Endothelial cell (in vitro differentiated cells): ENCODE results near the gene PIKFYVE. TPM values are rescaled to one million over a fixed set of nuclear protein-coding genes. Genes with fewer than 3 reads are reported as not detected.
"Not testable (repeated sequence)": the region's sequence is repeated elsewhere in the genome, so short reads cannot be mapped to it uniquely, and the experiment has no call there.

Experiments used
- DNase-seq: peaks from one replicate; pipeline ENCODE4 v3.0.0; 2021; ENCODE audit warnings: low spot score
- H3K27ac Mint-ChIP-seq: one replicate; pipeline ENCODE4 v1.8.0; 2021; ENCODE audit warnings: mixed read lengths, inconsistent platforms; ENCODE audit not compliant: unreplicated experiment
- H3K27me3 Mint-ChIP-seq: one replicate; pipeline ENCODE4 v1.8.0; 2021; ENCODE audit warnings: mild to moderate bottlenecking, moderate library complexity, mixed read lengths, inconsistent platforms; ENCODE audit not compliant: unreplicated experiment
- H3K36me3 Mint-ChIP-seq: one replicate; pipeline ENCODE4 v1.8.0; 2021; ENCODE audit warnings: mild to moderate bottlenecking, low read depth, mixed read lengths, inconsistent platforms; ENCODE audit not compliant: unreplicated experiment
- H3K4me1 Mint-ChIP-seq: one replicate; pipeline ENCODE4 v1.8.0; 2021; ENCODE audit warnings: mild to moderate bottlenecking, mixed read lengths, inconsistent platforms; ENCODE audit not compliant: unreplicated experiment
- H3K4me3 Mint-ChIP-seq: one replicate; pipeline ENCODE4 v1.8.0; 2021; ENCODE audit warnings: mild to moderate bottlenecking, mixed read lengths, inconsistent platforms; ENCODE audit not compliant: unreplicated experiment
- H3K9me3 Mint-ChIP-seq: one replicate; pipeline ENCODE4 v1.8.0; 2021; ENCODE audit warnings: mixed read lengths, inconsistent platforms; ENCODE audit not compliant: unreplicated experiment
- CTCF ChIP-seq: fragments of 200-600 bp; sonication (generic); IDR thresholded peaks from one replicate; pipeline ENCODE4 v1.5.0; 2021; ENCODE audit warnings: antibody characterized with exemption; ENCODE audit not compliant: unreplicated experiment
- total RNA-seq: library from RNA; stranded (reverse); fragmentation: NEBNext Ultra II Directional; extraction: Animal tissue kit (Norgen Biotek cat#: 25700); gene quantifications from one replicate; pipeline ENCODE4 v1.2.1, GENCODE V29; 2021; ENCODE audit not compliant: unreplicated experiment

Gene PIKFYVE
- total RNA-seq, 1 donor from 2014 or later = 52.7 TPM

GRCh38 chr2:208379192-208379591, 113.1 kb downstream of the PIKFYVE start:
- Mint-ChIP-seq H3K4me3 (no peak overlapping the region), H3K9me3 (no peaks in the 10 kb centered on the region), H3K36me3 (peaks cover 3% of the 10 kb centered on the region), H3K27ac (no peak overlapping the region), H3K4me1 (no peaks in the 10 kb centered on the region), H3K27me3 (no peaks in the 10 kb centered on the region)
- no peak for DNase-seq
- TF ChIP-seq CTCF = no peak

GRCh38 chr2:208384637-208385036, 118.6 kb downstream of the PIKFYVE start:
- Mint-ChIP-seq H3K36me3 (no peaks in the 10 kb centered on the region), H3K4me3 (no peak overlapping the region), H3K4me1 (no peaks in the 10 kb centered on the region), H3K27me3 (no peaks in the 10 kb centered on the region), H3K9me3 (no peaks in the 10 kb centered on the region), H3K27ac (no peak overlapping the region)
- no peak for DNase-seq
- TF ChIP-seq CTCF = no peak

- no peak overlapping the region for H3K4me3 Mint-ChIP-seq
- DNase-seq = no peak
- no peaks in the 10 kb centered on the region for H3K4me1 Mint-ChIP-seq
- H3K27me3 Mint-ChIP-seq = no peaks in the 10 kb centered on the region
- no peak for TF ChIP-seq CTCF
- no peak overlapping the region for H3K27ac Mint-ChIP-seq
- H3K36me3 Mint-ChIP-seq = no peaks in the 10 kb centered on the region
- H3K9me3 Mint-ChIP-seq = no peaks in the 10 kb centered on the region
Observed at GRCh38 chr2:208386541-208386940, 120.5 kb downstream of the PIKFYVE start.

- Mint-ChIP-seq H3K36me3 (peaks cover 7% of the 10 kb centered on the region), H3K4me1 (no peaks in the 10 kb centered on the region), H3K27me3 (no peaks in the 10 kb centered on the region), H3K9me3 (no peaks in the 10 kb centered on the region), H3K27ac (no peak overlapping the region), H3K4me3 (no peak overlapping the region)
- DNase-seq = no peak
- no peak for TF ChIP-seq CTCF
Observed at GRCh38 chr2:208389940-208390339, 123.9 kb downstream of the PIKFYVE start.

GRCh38 chr2:208392300-208392699, 126.2 kb downstream of the PIKFYVE start:
- Mint-ChIP-seq H3K27ac (no peak overlapping the region), H3K4me3 (no peak overlapping the region), H3K4me1 (no peaks in the 10 kb centered on the region), H3K9me3 (no peaks in the 10 kb centered on the region), H3K27me3 (peaks cover 3% of the 10 kb centered on the region), H3K36me3 (peaks cover 13% of the 10 kb centered on the region)
- TF ChIP-seq CTCF = no peak
- DNase-seq = no peak

GRCh38 chr2:208396796-208397195, 130.7 kb downstream of the PIKFYVE start:
- peaks cover 13% of the 10 kb centered on the region for H3K36me3 Mint-ChIP-seq
- not testable (repeated sequence) for H3K4me3 Mint-ChIP-seq, DNase-seq, H3K27ac Mint-ChIP-seq, H3K27me3 Mint-ChIP-seq, H3K4me1 Mint-ChIP-seq, H3K9me3 Mint-ChIP-seq
